Cardiac muscle cell (in vitro differentiated cells and primary cell): ENCODE data around the gene CLDN9. TPM values are rescaled to one million over a fixed set of nuclear protein-coding genes. Genes with fewer than 3 reads are reported as not detected.
A peak's percentile ranks its signal among the peaks of the same experiment; 100 is the strongest.

Experiments used
- DNase-seq, 2 donors: peaks; one replicate each; pipeline versions ENCODE4 v3.0.0 to v3.0.0-alpha.2; 2010 to 2017; ENCODE audit warnings: low read depth in 1 of 2, low spot score in 1 of 2
- H3K27ac ChIP-seq: fragments of 200-600 bp; sonication (generic); 2 replicates; pipeline ENCODE4 v1.5.1; 2016
- H3K27me3 ChIP-seq: fragments of 200-600 bp; sonication (generic); 2 replicates; pipeline ENCODE4 v1.6.0; 2016; ENCODE audit warnings: control low read depth
- H3K36me3 ChIP-seq: fragments of 200-600 bp; sonication (generic); 2 replicates; pipeline ENCODE4 v1.5.1; 2016; ENCODE audit warnings: control low read depth
- H3K4me1 ChIP-seq: fragments of 200-600 bp; sonication (generic); 2 replicates; pipeline ENCODE4 v1.8.1; 2017; ENCODE audit warnings: low read depth, mild to moderate bottlenecking, mixed run types
- H3K4me3 ChIP-seq: fragments of 200-600 bp; sonication (generic); 2 replicates; pipeline ENCODE4 v1.5.1; 2016; ENCODE audit warnings: mild to moderate bottlenecking
- H3K9me3 ChIP-seq: fragments of 200-600 bp; sonication (generic); 2 replicates; pipeline ENCODE4 v1.5.1; 2017; ENCODE audit warnings: low read depth, mild to moderate bottlenecking, control low read depth
- CTCF ChIP-seq: IDR thresholded peaks from 2 replicates; pipeline ENCODE4 v1.5.1; 2012; ENCODE audit warnings: low read depth, mild to moderate bottlenecking, low read length
- polyA plus RNA-seq: library from polyadenylated mRNA; unstranded; fragments of >200 nt; fragmentation: Nextera tagmentation; extraction: Ambion mirVana; gene quantifications from 2 replicates; pipeline ENCODE4 v1.2.1, GENCODE V29; 2016
- total RNA-seq: library from RNA; depleted of rRNA; stranded (reverse); fragments of >200 nt; gene quantifications from 2 replicates; pipeline ENCODE4 v1.2.3, GENCODE V29; 2016

The CLDN9 gene
- total and polyA plus RNA-seq, 2 experiments from 2014 or later, result 6.3 to 8.5 TPM

- Histone ChIP-seq H3K27ac (peak overlapping the region; percentile 96), H3K9me3 (no peaks in the 10 kb centered on the region), H3K27me3 (no peaks in the 10 kb centered on the region), H3K4me1 (peaks cover 61% of the 10 kb centered on the region), H3K4me3 (no peak overlapping the region), H3K36me3 (no peaks in the 10 kb centered on the region)
- no peak for DNase-seq
- TF ChIP-seq CTCF, result no peak
These were observed 5.4 kb upstream of the CLDN9 start for GRCh38 chr16:3007059-3007956.

- H3K27ac ChIP-seq, result peak overlapping the region; percentile 96
- no peaks in the 10 kb centered on the region for H3K27me3 ChIP-seq
- no peak for TF ChIP-seq CTCF
- H3K36me3 ChIP-seq, result no peaks in the 10 kb centered on the region
- H3K9me3 ChIP-seq, result no peaks in the 10 kb centered on the region
- peak in 1 of 2 donors; percentile 91 for DNase-seq
- H3K4me1 ChIP-seq, result peaks cover 67% of the 10 kb centered on the region
- no peak overlapping the region for H3K4me3 ChIP-seq
These were observed 4.6 kb upstream of the CLDN9 start for GRCh38 chr16:3007957-3008689.

- Histone ChIP-seq H3K27me3 (no peaks in the 10 kb centered on the region), H3K36me3 (no peaks in the 10 kb centered on the region), H3K9me3 (no peaks in the 10 kb centered on the region), H3K4me3 (no peak overlapping the region), H3K4me1 (peaks cover 67% of the 10 kb centered on the region), H3K27ac (peak overlapping the region; percentile 96)
- no peak for TF ChIP-seq CTCF
- DNase-seq, result peak in 1 of 2 donors; percentile 71
These were observed 4.1 kb upstream of the CLDN9 start for GRCh38 chr16:3008690-3009037.

- H3K27ac ChIP-seq, result peak overlapping the region; percentile 96
These were observed 2.9 kb upstream of the CLDN9 start for GRCh38 chr16:3009568-3010390.

More at GRCh38 chr16:3009568-3010390, 2.9 kb upstream of the CLDN9 start:
- H3K4me3 ChIP-seq, result no peak overlapping the region
- H3K9me3 ChIP-seq, result no peaks in the 10 kb centered on the region
- no peaks in the 10 kb centered on the region for H3K27me3 ChIP-seq
- DNase-seq, result peak in 1 of 2 donors; percentile 88
- peaks cover 67% of the 10 kb centered on the region for H3K4me1 ChIP-seq
- H3K36me3 ChIP-seq, result no peaks in the 10 kb centered on the region
- TF ChIP-seq CTCF, result no peak
